GM12865 (cell line): ENCODE measurements around the gene PPM1N.

ENCODE experiments used
- DNase-seq: peaks from one replicate; pipeline ENCODE4 v3.0.0; 2010; ENCODE audit warnings: low read depth
- H3K4me3 ChIP-seq: 2 replicates; pipeline ENCODE4 v1.5.1; 2011; ENCODE audit warnings: mild to moderate bottlenecking, low read depth, low read length, control low read depth
- CTCF ChIP-seq: IDR thresholded peaks from 2 replicates; pipeline ENCODE4 v1.5.1; 2011; ENCODE audit warnings: low read length, control low read depth, low read depth, inconsistent platforms; ENCODE audit not compliant: insufficient read depth; ENCODE audit errors: missing control alignments

PPM1N gene

GRCh38 chr19:45526971-45527370 lies 28.7 kb downstream of the PPM1N start:
- no peak overlapping the region for H3K4me3 ChIP-seq
- no peak for TF ChIP-seq CTCF
- DNase-seq = no peak

- no peak overlapping the region for H3K4me3 ChIP-seq
- no peak for DNase-seq
- TF ChIP-seq CTCF = no peak
Observed at GRCh38 chr19:45527731-45528130, 29.5 kb downstream of the PPM1N start.

- H3K4me3 ChIP-seq = no peak overlapping the region
- no peak for DNase-seq
Observed at GRCh38 chr19:45528149-45528743, 30.0 kb downstream of the PPM1N start.

GRCh38 chr19:45528744-45529419 lies 30.6 kb downstream of the PPM1N start:
- no peak overlapping the region for H3K4me3 ChIP-seq
- no peak for DNase-seq
- no peak for TF ChIP-seq CTCF

More at GRCh38 chr19:45528149-45528743, 30.0 kb downstream of the PPM1N start:
- TF ChIP-seq CTCF = no peak

GRCh38 chr19:45529420-45529785 lies 31.2 kb downstream of the PPM1N start:
- H3K4me3 ChIP-seq = no peak overlapping the region
- DNase-seq = no peak
- TF ChIP-seq CTCF = no peak

- no peak overlapping the region for H3K4me3 ChIP-seq
- DNase-seq = no peak
- no peak for TF ChIP-seq CTCF
Observed at GRCh38 chr19:45531349-45531748, 33.1 kb downstream of the PPM1N start.

GRCh38 chr19:45539459-45539858 lies 41.2 kb downstream of the PPM1N start:
- H3K4me3 ChIP-seq = no peak overlapping the region
- TF ChIP-seq CTCF = no peak
- no peak for DNase-seq
